Parathyroid adenoma (tissue), 2 donors: ENCODE measurements around the gene KIAA0753.

Source experiments
- H2AFZ ChIP-seq: fragments of 300-600 bp; sonication (generic); one replicate; pipeline ENCODE4 v1.7.0; 2017; ENCODE audit warnings: antibody characterized with exemption, mild to moderate bottlenecking
- H3K27ac ChIP-seq: fragments of 300-600 bp; sonication (generic); one replicate; pipeline ENCODE4 v1.7.0; 2017
- H3K27me3 ChIP-seq: fragments of 300-600 bp; sonication (generic); one replicate; pipeline ENCODE4 v1.7.0; 2017; ENCODE audit warnings: low read length; ENCODE audit not compliant: control insufficient read depth, insufficient read depth
- H3K36me3 ChIP-seq: fragments of 300-600 bp; sonication (generic); one replicate; pipeline ENCODE4 v1.7.0; 2017; ENCODE audit warnings: low read length; ENCODE audit not compliant: control insufficient read depth, insufficient read depth
- H3K4me1 ChIP-seq: fragments of 300-600 bp; sonication (generic); one replicate; pipeline ENCODE4 v1.7.0; 2017; ENCODE audit warnings: control low read depth
- H3K4me2 ChIP-seq: fragments of 300-600 bp; sonication (generic); one replicate; pipeline ENCODE4 v1.7.0; 2017; ENCODE audit warnings: low read length
- H3K4me3 ChIP-seq: fragments of 300-600 bp; sonication (generic); one replicate; pipeline ENCODE4 v1.7.0; 2017; ENCODE audit warnings: low read depth, low read length
- H3K79me2 ChIP-seq: fragments of 300-600 bp; sonication (generic); one replicate; pipeline ENCODE4 v1.7.0; 2017; ENCODE audit warnings: control low read depth
- H3K9ac ChIP-seq: fragments of 300-600 bp; sonication (generic); one replicate; pipeline ENCODE4 v1.7.0; 2017; ENCODE audit warnings: mild to moderate bottlenecking
- H3K9me3 ChIP-seq: fragments of 300-600 bp; sonication (generic); one replicate; pipeline ENCODE4 v1.7.0; 2017; ENCODE audit warnings: low read length; ENCODE audit not compliant: control insufficient read depth
- CTCF ChIP-seq: fragments of 300-600 bp; sonication (generic); IDR thresholded peaks from one replicate; pipeline ENCODE4 v1.7.0; 2017; ENCODE audit warnings: antibody characterized with exemption, mild to moderate bottlenecking
- donor health status: primary hyperparathyroidism.

Gene KIAA0753

GRCh38 chr17:6639014-6639585 is 1.4 kb downstream of the KIAA0753 start:
- Histone ChIP-seq H3K4me3 (peak overlapping the region; percentile 83), H3K36me3 (no peaks in the 10 kb centered on the region), H3K9ac (no peak overlapping the region), H3K4me2 (peak overlapping the region; percentile 98), H3K79me2 (peaks cover 10% of the 10 kb centered on the region), H2AFZ (peak overlapping the region; percentile 99), H3K27me3 (no peaks in the 10 kb centered on the region), H3K27ac (no peak overlapping the region), H3K4me1 (peaks cover 6% of the 10 kb centered on the region), H3K9me3 (no peaks in the 10 kb centered on the region)
- no peak for TF ChIP-seq CTCF

GRCh38 chr17:6638046-6638908 is 2.2 kb downstream of the KIAA0753 start:
- H3K36me3 ChIP-seq: no peaks in the 10 kb centered on the region
- peaks cover 6% of the 10 kb centered on the region for H3K4me1 ChIP-seq
- no peak overlapping the region for H3K4me3 ChIP-seq
- H3K79me2 ChIP-seq: peaks cover 10% of the 10 kb centered on the region
- H2AFZ ChIP-seq: no peak overlapping the region
- TF ChIP-seq CTCF: no peak
- no peak overlapping the region for H3K9ac ChIP-seq
- no peak overlapping the region for H3K27ac ChIP-seq
- peak overlapping the region; percentile 98 for H3K4me2 ChIP-seq
- no peaks in the 10 kb centered on the region for H3K27me3 ChIP-seq
- no peaks in the 10 kb centered on the region for H3K9me3 ChIP-seq

DNA sequence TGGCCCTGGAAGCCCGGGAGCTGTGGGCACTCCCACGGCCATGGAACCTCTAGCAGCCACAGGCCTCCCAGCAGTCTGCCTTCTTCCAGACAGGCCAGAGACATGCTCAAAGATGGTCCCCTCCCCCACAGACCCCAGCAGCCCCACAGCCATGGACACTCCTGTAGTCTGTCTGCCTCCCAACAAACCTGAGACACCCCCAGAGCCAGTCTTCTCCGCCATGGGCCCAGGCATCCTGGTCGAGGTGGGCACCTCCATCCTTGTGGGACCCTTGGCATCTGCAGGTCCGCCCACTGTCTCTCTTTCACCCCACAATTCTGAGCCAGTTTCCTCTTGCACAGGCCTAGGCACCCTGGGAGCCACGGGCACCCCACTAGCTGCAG is 3.1 kb downstream of the KIAA0753 start:
- no peak overlapping the region for H3K4me2 ChIP-seq
- TF ChIP-seq CTCF: no peak

DNA sequence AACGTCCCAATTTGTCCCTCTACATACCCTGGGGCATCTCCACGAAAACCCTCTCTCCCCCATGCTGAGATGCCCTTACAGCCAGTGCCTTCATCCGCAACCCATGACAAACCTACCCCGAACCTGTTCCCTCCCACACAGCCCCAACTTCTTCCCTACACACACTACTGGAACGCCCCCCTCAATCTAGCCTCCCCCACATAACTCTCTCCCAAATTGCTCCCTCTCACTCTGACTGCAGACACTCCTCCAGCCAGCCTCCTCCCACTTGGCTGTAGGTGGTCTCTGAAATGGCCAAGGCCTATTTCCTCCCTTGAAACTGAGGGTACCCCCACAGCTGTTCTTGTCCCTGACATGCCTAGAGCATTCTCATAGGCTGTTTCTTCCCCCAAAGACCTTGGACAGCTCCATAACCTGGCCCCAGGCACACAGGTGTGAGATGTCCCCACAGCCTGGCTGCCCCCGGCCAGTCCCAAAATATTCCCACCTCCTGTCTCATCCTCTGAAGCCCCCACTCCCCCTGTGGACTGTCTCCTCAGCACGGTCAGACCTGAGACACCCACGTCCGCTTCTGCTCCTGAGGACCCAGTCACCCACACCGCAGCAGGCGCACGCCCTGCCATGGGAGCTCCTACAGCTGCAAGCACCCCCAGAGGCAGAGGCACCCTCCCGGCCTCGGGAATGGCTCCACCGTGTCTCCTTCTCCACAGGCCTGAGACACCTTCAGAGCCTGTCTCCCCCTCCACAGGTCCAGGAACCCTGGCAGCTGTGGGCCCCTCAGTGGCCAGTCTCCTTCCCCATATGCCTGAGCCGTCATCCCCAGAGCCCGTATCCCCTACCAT is 3.7 kb downstream of the KIAA0753 start:
- Histone ChIP-seq H3K4me3 (no peak overlapping the region), H3K4me2 (no peak overlapping the region), H2AFZ (no peak overlapping the region), H3K9ac (no peak overlapping the region), H3K27ac (no peak overlapping the region), H3K79me2 (peaks cover 11% of the 10 kb centered on the region), H3K36me3 (no peaks in the 10 kb centered on the region), H3K4me1 (peaks cover 6% of the 10 kb centered on the region), H3K9me3 (no peaks in the 10 kb centered on the region), H3K27me3 (no peaks in the 10 kb centered on the region)
- TF ChIP-seq CTCF: no peak

More for the DNA sequence above, 3.1 kb downstream of the KIAA0753 start:
- H3K79me2 ChIP-seq: peaks cover 10% of the 10 kb centered on the region
- H3K4me1 ChIP-seq: peaks cover 6% of the 10 kb centered on the region
- no peaks in the 10 kb centered on the region for H3K27me3 ChIP-seq
- no peaks in the 10 kb centered on the region for H3K36me3 ChIP-seq
- no peak overlapping the region for H2AFZ ChIP-seq
- no peaks in the 10 kb centered on the region for H3K9me3 ChIP-seq
- no peak overlapping the region for H3K4me3 ChIP-seq
- no peak overlapping the region for H3K9ac ChIP-seq
- H3K27ac ChIP-seq: no peak overlapping the region
